ENCODE measurements around the gene PRKAR2B. TPM values are rescaled to one million over a fixed set of nuclear protein-coding genes. Genes with fewer than 3 reads are reported as not detected.
A peak's percentile ranks its signal among the peaks of the same experiment; 100 is the strongest.

Gene PRKAR2B
- polyA plus RNA-seq, 1 of the 3 experiments (the other 2 are of a cell fraction): 17.3 TPM

GRCh38 chr7:107080099-107080505 is 35.6 kb downstream of the PRKAR2B start:
- no peaks in the 10 kb centered on the region for H3K9me2 ChIP-seq
- TF ChIP-seq, protein P1, sequence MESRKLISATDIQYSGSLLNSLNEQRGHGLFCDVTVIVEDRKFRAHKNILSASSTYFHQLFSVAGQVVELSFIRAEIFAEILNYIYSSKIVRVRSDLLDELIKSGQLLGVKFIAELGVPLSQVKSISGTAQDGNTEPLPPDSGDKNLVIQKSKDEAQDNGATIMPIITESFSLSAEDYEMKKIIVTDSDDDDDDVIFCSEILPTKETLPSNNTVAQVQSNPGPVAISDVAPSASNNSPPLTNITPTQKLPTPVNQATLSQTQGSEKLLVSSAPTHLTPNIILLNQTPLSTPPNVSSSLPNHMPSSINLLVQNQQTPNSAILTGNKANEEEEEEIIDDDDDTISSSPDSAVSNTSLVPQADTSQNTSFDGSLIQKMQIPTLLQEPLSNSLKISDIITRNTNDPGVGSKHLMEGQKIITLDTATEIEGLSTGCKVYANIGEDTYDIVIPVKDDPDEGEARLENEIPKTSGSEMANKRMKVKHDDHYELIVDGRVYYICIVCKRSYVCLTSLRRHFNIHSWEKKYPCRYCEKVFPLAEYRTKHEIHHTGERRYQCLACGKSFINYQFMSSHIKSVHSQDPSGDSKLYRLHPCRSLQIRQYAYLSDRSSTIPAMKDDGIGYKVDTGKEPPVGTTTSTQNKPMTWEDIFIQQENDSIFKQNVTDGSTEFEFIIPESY (IDR thresholded peaks at IDR 0.05; ENCODE audit: borderline replicate concordance, low read depth): no peak
- TF ChIP-seq TCF12 (IDR thresholded peaks at IDR 0.05): no peak
- TF ChIP-seq RCOR1 (IDR thresholded peaks at IDR 0.05; ENCODE audit: low read length): no peak
- TF ChIP-seq, protein P2, sequence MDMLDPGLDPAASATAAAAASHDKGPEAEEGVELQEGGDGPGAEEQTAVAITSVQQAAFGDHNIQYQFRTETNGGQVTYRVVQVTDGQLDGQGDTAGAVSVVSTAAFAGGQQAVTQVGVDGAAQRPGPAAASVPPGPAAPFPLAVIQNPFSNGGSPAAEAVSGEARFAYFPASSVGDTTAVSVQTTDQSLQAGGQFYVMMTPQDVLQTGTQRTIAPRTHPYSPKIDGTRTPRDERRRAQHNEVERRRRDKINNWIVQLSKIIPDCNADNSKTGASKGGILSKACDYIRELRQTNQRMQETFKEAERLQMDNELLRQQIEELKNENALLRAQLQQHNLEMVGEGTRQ (IDR thresholded peaks at IDR 0.05; ENCODE audit: borderline replicate concordance, low read depth, low read length): no peak
- no peak for TF ChIP-seq MXI1 (IDR thresholded peaks at IDR 0.05; ENCODE audit: low read depth, low read length)
- no peak for TF ChIP-seq CHD2 (IDR thresholded peaks at IDR 0.05; ENCODE audit: low read length, partially characterized antibody)
- TF ChIP-seq ELF1 (IDR thresholded peaks at IDR 0.05): no peak
- no peak overlapping the region for H3K4me2 ChIP-seq
- H3K9me3 ChIP-seq: no peaks in the 10 kb centered on the region
- H2AFZ ChIP-seq (ENCODE audit: low read depth): no peak overlapping the region
- ChIA-PET CTCF (interaction anchor here (1.1 to 1.9 kb wide), 3 partner anchors 11 to 141 kb away, joined by 4 to 8 read pairs (median 7); no protein-coding TSS in a partner anchor), POLR2A (interaction anchor here (1.0 kb wide), 1 partner anchor 35 kb away, joined by 3 read pairs; no protein-coding TSS in a partner anchor)
- H3K79me2 ChIP-seq (ENCODE audit: insufficient read depth): 0 out of 2 replicates have a peak, but pooled peaks cover 5% of the 10 kb centered on the region
- no peaks in the 10 kb centered on the region for H3K36me3 ChIP-seq (replicated peaks in 1 of 2; ENCODE audit: control insufficient read depth in 1 of 2, insufficient read depth in 2 of 2, low read length in 1 of 2)
- H3K27ac ChIP-seq (ENCODE audit: low read depth in 2 of 2, low read length in 1 of 2): peak overlapping the region in 1 of 2 experiments; percentile 41; a peak in 2 of 4 replicates
- DNase-seq: no peak
- 94% methylated on average over 4 of the region's 4 CpGs for WGBS (ENCODE audit: low lambda C conversion rate)
- H3K4me3 ChIP-seq (ENCODE audit: low read depth in 2 of 2, low read length in 1 of 2): no peak overlapping the region
- no peak overlapping the region for H3K9ac ChIP-seq
- no peaks in the 10 kb centered on the region for H3F3A ChIP-seq (replicated peaks; ENCODE audit: insufficient read depth)
- H4K20me1 ChIP-seq (ENCODE audit: insufficient read depth): no peaks in the 10 kb centered on the region
- H3K4me1 ChIP-seq (ENCODE audit: control insufficient read depth in 1 of 2, insufficient read depth in 2 of 2, low read depth in 1 of 2, low read length in 1 of 2): peaks cover 0 to 27% of the 10 kb centered on the region in 2 experiments; a peak in 2 of 4 replicates
- no peaks in the 10 kb centered on the region for H3K27me3 ChIP-seq (ENCODE audit: insufficient read depth)

- no peaks in the 10 kb centered on the region for H3F3A ChIP-seq (replicated peaks; ENCODE audit: insufficient read depth)
- no peaks in the 10 kb centered on the region for H3K27me3 ChIP-seq (ENCODE audit: insufficient read depth)
- H3K79me2 ChIP-seq (ENCODE audit: insufficient read depth): 0 out of 2 replicates have a peak, but pooled peaks cover 5% of the 10 kb centered on the region
- H3K27ac ChIP-seq (ENCODE audit: low read depth in 2 of 2, low read length in 1 of 2): peak overlapping the region in 1 of 2 experiments; percentile 41; a peak in 2 of 4 replicates
- H3K4me3 ChIP-seq (ENCODE audit: low read depth in 2 of 2, low read length in 1 of 2): no peak overlapping the region
- no peaks in the 10 kb centered on the region for H3K9me3 ChIP-seq
- H3K9me2 ChIP-seq: no peaks in the 10 kb centered on the region
- H3K4me2 ChIP-seq: no peak overlapping the region
- 96% methylated on average over 2 of the region's 2 CpGs for WGBS (ENCODE audit: low lambda C conversion rate)
- no peak overlapping the region for H2AFZ ChIP-seq (ENCODE audit: low read depth)
- H4K20me1 ChIP-seq (ENCODE audit: insufficient read depth): no peaks in the 10 kb centered on the region
- TF ChIP-seq GATA2 (CRISPR knock-in tag; IDR thresholded peaks at IDR 0.05): peak; percentile 64
- TF ChIP-seq NFIC (IDR thresholded peaks at IDR 0.05; ENCODE audit: borderline replicate concordance): no peak
- TF ChIP-seq RCOR1 (IDR thresholded peaks at IDR 0.05; ENCODE audit: low read length): 0 out of 2 replicates have a peak, but pooled peaks have one; percentile 21
- no peak for TF ChIP-seq MEF2A (IDR thresholded peaks at IDR 0.05; ENCODE audit: borderline replicate concordance, low read depth)
- H3K36me3 ChIP-seq (replicated peaks in 1 of 2; ENCODE audit: control insufficient read depth in 1 of 2, insufficient read depth in 2 of 2, low read length in 1 of 2): no peaks in the 10 kb centered on the region
- ChIA-PET CTCF (interaction anchor here (0.6 to 1.9 kb wide), 4 partner anchors 10 to 515 kb away, joined by 3 to 8 read pairs (median 6); no protein-coding TSS in a partner anchor), POLR2A (interaction anchor here (1.0 kb wide), 1 partner anchor 36 kb away, joined by 3 read pairs; no protein-coding TSS in a partner anchor)
- H3K4me1 ChIP-seq (ENCODE audit: control insufficient read depth in 1 of 2, insufficient read depth in 2 of 2, low read depth in 1 of 2, low read length in 1 of 2): peaks cover 0 to 27% of the 10 kb centered on the region in 2 experiments; a peak in 2 of 4 replicates
- no peak overlapping the region for H3K9ac ChIP-seq
- DNase-seq: no peak
These were observed 36.0 kb downstream of the PRKAR2B start for GRCh38 chr7:107080533-107080932.

Measured in SK-N-SH (cell line).